HepG2 (cell line): Measurements from ENCODE around the gene ZFAND6. TPM values are rescaled to one million over a fixed set of nuclear protein-coding genes. Genes with fewer than 3 reads are reported as not detected.

ENCODE experiments used
- FOXA1 ChIP-seq, 2 experiments: fragments of 450-650 bp in 1 of 2; sonication (generic) in 1 of 2; formaldehyde crosslinking in 1 of 2; IDR thresholded peaks; 2 replicates each; pipeline versions ENCODE4 v1.4.0 to v1.6.1; 2016 to 2020; ENCODE audit warnings: missing genetic modification reagents in 1 of 2
- HDAC1 ChIP-seq: sonication (generic); formaldehyde crosslinking; IDR thresholded peaks from 2 replicates; pipeline ENCODE4 v1.5.1; 2020; ENCODE audit warnings: mild to moderate bottlenecking, missing genetic modification reagents
- HNF4G ChIP-seq, 2 experiments: sonication (generic) in 1 of 2; formaldehyde crosslinking in 1 of 2; IDR thresholded peaks; 2 replicates each; pipeline versions ENCODE4 v1.4.0 to v1.6.1; 2011 to 2020; ENCODE audit warnings: borderline replicate concordance in 2 of 2, low read depth in 2 of 2, mild to moderate bottlenecking in 2 of 2, low read length in 1 of 2, missing genetic modification reagents in 1 of 2, moderate library complexity in 1 of 2
- NFIC ChIP-seq: IDR thresholded peaks from 2 replicates; pipeline ENCODE4 v1.6.1; 2012; ENCODE audit warnings: mild to moderate bottlenecking, low read length, inconsistent platforms
- RELA ChIP-seq: sonication (generic); formaldehyde crosslinking; IDR thresholded peaks from 2 replicates; pipeline ENCODE4 v1.4.0; 2020; ENCODE audit warnings: missing genetic modification reagents
- SP5 ChIP-seq: IDR thresholded peaks from 2 replicates; pipeline ENCODE4 v1.6.1; 2016; ENCODE audit warnings: low read depth, borderline replicate concordance
- ZNF331 ChIP-seq: sonication (generic); formaldehyde crosslinking; IDR thresholded peaks from 2 replicates; pipeline ENCODE4 v1.4.0; 2020; ENCODE audit warnings: missing genetic modification reagents
- ZNF605 ChIP-seq: sonication (generic); formaldehyde crosslinking; IDR thresholded peaks from 2 replicates; pipeline ENCODE4 v1.8.0; 2022; ENCODE audit warnings: mild to moderate bottlenecking, missing genetic modification reagents
- ZNF678 ChIP-seq: sonication (generic); formaldehyde crosslinking; IDR thresholded peaks from 2 replicates; pipeline ENCODE4 v1.4.0; 2020; ENCODE audit warnings: mild to moderate bottlenecking, missing genetic modification reagents
- polyA plus RNA-seq, 8 experiments: library from polyadenylated mRNA; depleted of rRNA in 3 of 8; stranded (reverse) in 7 of 8; unstranded in 1 of 8; fragments of >200 nt; fragmentation: Illumina TruSeq in 4 of 8; extraction: Trizol in 4 of 8; gene quantifications; 2 replicates each; pipeline versions ENCODE4 v1.2.1 to v1.2.3, GENCODE V29; 2011 to 2016; ENCODE audit warnings: low read depth in 4 of 8, missing spikeins in 1 of 8, mixed read lengths in 1 of 8; ENCODE audit not compliant: insufficient read depth in 1 of 8
- total RNA-seq, 5 experiments: library from RNA; depleted of rRNA; stranded (reverse); fragments of >200 nt; fragmentation: Illumina TruSeq; extraction: Trizol; gene quantifications; 2 replicates each; pipeline ENCODE4 v1.2.3, GENCODE V29; 2016; ENCODE audit warnings: low read depth in 1 of 5
- TF ChIP-seq, protein P1 (sequence below): IDR thresholded peaks from 2 replicates; pipeline ENCODE4 v1.6.1; 2016
- TF ChIP-seq, protein P2 (sequence below): sonication (generic); formaldehyde crosslinking; IDR thresholded peaks from 2 replicates; pipeline ENCODE4 v1.9.0; 2021; ENCODE audit warnings: missing genetic modification reagents, borderline replicate concordance
- TF ChIP-seq, protein P3 (sequence below): sonication (generic); formaldehyde crosslinking; conservative IDR thresholded peaks from 2 replicates; pipeline ENCODE4 v1.4.0; 2020; ENCODE audit warnings: missing genetic modification reagents
- TF ChIP-seq, protein P4 (sequence below): sonication (generic); formaldehyde crosslinking; IDR thresholded peaks from one replicate; pipeline ENCODE4 v1.5.1; 2020; ENCODE audit warnings: mild to moderate bottlenecking, missing genetic modification reagents; ENCODE audit errors: not compliant biosample characterization
- TF ChIP-seq, protein P5 (sequence below): conservative IDR thresholded peaks from 2 replicates; pipeline ENCODE4 v1.6.1; 2018; ENCODE audit warnings: missing genetic modification reagents

The ZFAND6 gene
- total and polyA plus RNA-seq, 2 of the 13 experiments (the other 11 are each of a cell fraction or from before 2014, with no cell fraction given) = 84.2 to 115 TPM

DNA sequence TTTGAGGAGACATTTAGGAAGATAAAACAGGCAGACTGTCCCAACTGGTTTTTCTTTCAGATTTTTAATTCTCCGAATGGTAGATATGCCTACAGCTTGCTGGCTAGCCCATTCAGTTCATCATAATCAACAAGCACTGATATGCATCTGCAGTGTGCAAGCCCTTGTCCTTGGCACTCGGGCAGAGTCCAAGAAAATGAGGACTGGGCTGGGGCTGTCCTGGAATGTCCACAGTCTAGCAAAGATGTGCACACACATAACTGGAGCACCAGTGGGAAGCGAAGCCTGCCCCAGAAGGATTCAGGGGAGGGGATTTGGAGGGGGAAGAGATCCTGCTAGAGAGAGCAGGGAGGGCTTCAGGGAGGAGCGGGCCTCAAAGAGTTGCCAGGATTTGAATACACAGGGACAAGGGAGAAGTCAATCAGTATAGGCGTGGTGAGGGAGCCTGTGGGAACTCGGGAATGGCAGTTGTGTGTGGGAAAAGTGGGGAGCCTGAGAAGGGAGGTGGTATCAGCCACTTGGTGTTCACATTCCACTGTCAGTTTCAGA is 102.1 kb downstream of the ZFAND6 start (continued):
- TF ChIP-seq, protein P1, sequence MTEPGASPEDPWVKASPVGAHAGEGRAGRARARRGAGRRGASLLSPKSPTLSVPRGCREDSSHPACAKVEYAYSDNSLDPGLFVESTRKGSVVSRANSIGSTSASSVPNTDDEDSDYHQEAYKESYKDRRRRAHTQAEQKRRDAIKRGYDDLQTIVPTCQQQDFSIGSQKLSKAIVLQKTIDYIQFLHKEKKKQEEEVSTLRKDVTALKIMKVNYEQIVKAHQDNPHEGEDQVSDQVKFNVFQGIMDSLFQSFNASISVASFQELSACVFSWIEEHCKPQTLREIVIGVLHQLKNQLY (CRISPR knock-in tag) = no peak
- TF ChIP-seq HNF4G (IDR thresholded peaks at IDR 0.05; ENCODE audit: borderline replicate concordance, low read depth, low read length) = peak; percentile 23; the same call in 1 of the 2 replicates
- TF ChIP-seq HNF4G (CRISPR knock-in tag; IDR thresholded peaks at IDR 0.05; ENCODE audit: borderline replicate concordance, low read depth) = peak; percentile 46; the same call in 1 of the 2 replicates
- TF ChIP-seq ZNF331 = no peak
- TF ChIP-seq, protein P2, sequence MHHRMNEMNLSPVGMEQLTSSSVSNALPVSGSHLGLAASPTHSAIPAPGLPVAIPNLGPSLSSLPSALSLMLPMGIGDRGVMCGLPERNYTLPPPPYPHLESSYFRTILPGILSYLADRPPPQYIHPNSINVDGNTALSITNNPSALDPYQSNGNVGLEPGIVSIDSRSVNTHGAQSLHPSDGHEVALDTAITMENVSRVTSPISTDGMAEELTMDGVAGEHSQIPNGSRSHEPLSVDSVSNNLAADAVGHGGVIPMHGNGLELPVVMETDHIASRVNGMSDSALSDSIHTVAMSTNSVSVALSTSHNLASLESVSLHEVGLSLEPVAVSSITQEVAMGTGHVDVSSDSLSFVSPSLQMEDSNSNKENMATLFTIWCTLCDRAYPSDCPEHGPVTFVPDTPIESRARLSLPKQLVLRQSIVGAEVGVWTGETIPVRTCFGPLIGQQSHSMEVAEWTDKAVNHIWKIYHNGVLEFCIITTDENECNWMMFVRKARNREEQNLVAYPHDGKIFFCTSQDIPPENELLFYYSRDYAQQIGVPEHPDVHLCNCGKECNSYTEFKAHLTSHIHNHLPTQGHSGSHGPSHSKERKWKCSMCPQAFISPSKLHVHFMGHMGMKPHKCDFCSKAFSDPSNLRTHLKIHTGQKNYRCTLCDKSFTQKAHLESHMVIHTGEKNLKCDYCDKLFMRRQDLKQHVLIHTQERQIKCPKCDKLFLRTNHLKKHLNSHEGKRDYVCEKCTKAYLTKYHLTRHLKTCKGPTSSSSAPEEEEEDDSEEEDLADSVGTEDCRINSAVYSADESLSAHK = no peak
- TF ChIP-seq FOXA1 (IDR thresholded peaks at IDR 0.05) = no peak
- 0 out of 2 replicates have a peak, but pooled peaks have one; percentile 19 for TF ChIP-seq FOXA1 (CRISPR knock-in tag; IDR thresholded peaks at IDR 0.05)
- TF ChIP-seq, protein P3, sequence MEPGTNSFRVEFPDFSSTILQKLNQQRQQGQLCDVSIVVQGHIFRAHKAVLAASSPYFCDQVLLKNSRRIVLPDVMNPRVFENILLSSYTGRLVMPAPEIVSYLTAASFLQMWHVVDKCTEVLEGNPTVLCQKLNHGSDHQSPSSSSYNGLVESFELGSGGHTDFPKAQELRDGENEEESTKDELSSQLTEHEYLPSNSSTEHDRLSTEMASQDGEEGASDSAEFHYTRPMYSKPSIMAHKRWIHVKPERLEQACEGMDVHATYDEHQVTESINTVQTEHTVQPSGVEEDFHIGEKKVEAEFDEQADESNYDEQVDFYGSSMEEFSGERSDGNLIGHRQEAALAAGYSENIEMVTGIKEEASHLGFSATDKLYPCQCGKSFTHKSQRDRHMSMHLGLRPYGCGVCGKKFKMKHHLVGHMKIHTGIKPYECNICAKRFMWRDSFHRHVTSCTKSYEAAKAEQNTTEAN = peak; percentile 36; the same call in 1 of the 2 replicates
- TF ChIP-seq, protein P4, sequence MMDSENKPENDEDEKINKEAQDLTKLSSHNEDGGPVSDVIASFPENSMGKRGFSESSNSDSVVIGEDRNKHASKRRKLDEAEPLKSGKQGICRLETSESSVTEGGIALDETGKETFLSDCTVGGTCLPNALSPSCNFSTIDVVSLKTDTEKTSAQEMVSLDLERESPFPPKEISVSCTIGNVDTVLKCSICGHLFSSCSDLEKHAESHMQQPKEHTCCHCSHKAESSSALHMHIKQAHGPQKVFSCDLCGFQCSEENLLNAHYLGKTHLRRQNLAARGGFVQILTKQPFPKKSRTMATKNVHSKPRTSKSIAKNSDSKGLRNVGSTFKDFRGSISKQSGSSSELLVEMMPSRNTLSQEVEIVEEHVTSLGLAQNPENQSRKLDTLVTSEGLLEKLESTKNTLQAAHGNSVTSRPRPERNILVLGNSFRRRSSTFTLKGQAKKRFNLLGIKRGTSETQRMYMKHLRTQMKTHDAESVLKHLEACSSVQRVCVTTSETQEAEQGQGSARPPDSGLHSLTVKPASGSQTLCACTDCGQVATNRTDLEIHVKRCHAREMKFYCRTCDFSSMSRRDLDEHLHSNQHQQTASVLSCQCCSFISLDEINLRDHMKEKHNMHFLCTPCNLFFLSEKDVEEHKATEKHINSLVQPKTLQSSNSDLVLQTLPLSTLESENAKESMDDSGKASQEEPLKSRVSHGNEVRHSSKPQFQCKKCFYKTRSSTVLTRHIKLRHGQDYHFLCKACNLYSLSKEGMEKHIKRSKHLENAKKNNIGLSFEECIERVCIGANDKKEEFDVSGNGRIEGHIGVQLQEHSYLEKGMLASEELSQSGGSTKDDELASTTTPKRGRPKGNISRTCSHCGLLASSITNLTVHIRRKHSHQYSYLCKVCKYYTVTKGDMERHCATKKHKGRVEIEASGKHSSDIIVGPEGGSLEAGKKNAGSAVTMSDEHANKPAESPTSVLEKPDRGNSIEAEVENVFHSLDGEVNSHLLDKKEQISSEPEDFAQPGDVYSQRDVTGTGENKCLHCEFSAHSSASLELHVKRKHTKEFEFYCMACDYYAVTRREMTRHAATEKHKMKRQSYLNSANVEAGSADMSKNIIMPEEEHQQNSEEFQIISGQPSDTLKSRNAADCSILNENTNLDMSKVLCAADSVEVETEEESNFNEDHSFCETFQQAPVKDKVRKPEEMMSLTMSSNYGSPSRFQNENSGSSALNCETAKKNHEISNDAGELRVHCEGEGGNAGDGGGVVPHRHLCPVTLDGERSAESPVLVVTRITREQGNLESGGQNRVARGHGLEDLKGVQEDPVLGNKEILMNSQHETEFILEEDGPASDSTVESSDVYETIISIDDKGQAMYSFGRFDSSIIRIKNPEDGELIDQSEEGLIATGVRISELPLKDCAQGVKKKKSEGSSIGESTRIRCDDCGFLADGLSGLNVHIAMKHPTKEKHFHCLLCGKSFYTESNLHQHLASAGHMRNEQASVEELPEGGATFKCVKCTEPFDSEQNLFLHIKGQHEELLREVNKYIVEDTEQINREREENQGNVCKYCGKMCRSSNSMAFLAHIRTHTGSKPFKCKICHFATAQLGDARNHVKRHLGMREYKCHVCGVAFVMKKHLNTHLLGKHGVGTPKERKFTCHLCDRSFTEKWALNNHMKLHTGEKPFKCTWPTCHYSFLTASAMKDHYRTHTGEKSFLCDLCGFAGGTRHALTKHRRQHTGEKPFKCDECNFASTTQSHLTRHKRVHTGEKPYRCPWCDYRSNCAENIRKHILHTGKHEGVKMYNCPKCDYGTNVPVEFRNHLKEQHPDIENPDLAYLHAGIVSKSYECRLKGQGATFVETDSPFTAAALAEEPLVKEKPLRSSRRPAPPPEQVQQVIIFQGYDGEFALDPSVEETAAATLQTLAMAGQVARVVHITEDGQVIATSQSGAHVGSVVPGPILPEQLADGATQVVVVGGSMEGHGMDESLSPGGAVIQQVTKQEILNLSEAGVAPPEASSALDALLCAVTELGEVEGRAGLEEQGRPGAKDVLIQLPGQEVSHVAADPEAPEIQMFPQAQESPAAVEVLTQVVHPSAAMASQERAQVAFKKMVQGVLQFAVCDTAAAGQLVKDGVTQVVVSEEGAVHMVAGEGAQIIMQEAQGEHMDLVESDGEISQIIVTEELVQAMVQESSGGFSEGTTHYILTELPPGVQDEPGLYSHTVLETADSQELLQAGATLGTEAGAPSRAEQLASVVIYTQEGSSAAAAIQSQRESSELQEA (CRISPR knock-in tag) = no peak
- 0 out of 2 replicates have a peak, but pooled peaks have one; percentile 19 for TF ChIP-seq NFIC
- TF ChIP-seq, protein P5, sequence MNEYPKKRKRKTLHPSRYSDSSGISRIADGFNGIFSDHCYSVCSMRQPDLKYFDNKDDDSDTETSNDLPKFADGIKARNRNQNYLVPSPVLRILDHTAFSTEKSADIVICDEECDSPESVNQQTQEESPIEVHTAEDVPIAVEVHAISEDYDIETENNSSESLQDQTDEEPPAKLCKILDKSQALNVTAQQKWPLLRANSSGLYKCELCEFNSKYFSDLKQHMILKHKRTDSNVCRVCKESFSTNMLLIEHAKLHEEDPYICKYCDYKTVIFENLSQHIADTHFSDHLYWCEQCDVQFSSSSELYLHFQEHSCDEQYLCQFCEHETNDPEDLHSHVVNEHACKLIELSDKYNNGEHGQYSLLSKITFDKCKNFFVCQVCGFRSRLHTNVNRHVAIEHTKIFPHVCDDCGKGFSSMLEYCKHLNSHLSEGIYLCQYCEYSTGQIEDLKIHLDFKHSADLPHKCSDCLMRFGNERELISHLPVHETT (CRISPR knock-in tag) = no peak
- no peak for TF ChIP-seq RELA
- TF ChIP-seq SP5 = no peak
- TF ChIP-seq ZNF605 = no peak
- TF ChIP-seq HDAC1 (CRISPR knock-in tag) = 0 out of 2 replicates have a peak, but pooled peaks have one; percentile 29
- no peak for TF ChIP-seq ZNF678
